Measurements from ENCODE around the gene PAGR1. TPM values are rescaled to one million over a fixed set of nuclear protein-coding genes. Genes with fewer than 3 reads are reported as not detected.
"Not testable (repeated sequence)": the region's sequence is repeated elsewhere in the genome, so short reads cannot be mapped to it uniquely, and the experiment has no call there.

PAGR1 gene
- polyA plus RNA-seq, 1 experiment: 15.6 TPM

DNA sequence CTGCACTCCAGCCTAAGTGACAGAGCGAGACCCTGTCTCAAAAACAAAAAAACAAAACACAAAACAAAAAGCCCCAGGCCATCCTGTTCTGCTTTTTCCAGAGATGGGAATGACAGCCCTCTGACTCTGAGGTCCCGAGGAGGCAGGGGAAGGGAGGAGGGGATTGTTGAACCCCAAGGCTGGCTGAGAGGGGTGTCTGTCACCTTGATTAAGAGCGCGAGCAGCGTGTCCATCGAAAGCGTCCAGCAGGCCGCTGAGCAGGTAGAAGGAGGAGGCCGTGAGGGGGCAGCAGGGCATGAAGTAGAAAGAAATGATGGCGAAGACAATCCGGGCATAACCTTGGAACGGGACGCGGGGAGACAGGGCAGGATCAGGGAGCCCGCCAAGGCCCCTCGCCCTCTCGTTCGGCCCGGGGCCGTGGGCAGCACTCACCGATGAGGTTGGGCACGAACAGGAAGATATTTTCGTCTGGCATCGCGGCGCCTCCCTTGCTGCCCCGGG lies 46.5 kb downstream of the PAGR1 start:
- TF ChIP-seq, protein P1, sequence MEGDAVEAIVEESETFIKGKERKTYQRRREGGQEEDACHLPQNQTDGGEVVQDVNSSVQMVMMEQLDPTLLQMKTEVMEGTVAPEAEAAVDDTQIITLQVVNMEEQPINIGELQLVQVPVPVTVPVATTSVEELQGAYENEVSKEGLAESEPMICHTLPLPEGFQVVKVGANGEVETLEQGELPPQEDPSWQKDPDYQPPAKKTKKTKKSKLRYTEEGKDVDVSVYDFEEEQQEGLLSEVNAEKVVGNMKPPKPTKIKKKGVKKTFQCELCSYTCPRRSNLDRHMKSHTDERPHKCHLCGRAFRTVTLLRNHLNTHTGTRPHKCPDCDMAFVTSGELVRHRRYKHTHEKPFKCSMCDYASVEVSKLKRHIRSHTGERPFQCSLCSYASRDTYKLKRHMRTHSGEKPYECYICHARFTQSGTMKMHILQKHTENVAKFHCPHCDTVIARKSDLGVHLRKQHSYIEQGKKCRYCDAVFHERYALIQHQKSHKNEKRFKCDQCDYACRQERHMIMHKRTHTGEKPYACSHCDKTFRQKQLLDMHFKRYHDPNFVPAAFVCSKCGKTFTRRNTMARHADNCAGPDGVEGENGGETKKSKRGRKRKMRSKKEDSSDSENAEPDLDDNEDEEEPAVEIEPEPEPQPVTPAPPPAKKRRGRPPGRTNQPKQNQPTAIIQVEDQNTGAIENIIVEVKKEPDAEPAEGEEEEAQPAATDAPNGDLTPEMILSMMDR (IDR thresholded peaks at IDR 0.05; ENCODE audit: insufficient read depth, low read depth, low read length): peak; percentile 31
- peak overlapping the region; percentile 87 for H3K4me3 ChIP-seq (ENCODE audit: low read depth, low read length)
- ChIA-PET CTCF (interaction anchor here (1.4 kb wide), 1 partner anchor 47 kb away, joined by 3 read pairs; the partner anchor contains the start of gene PAGR1), POLR2A (no interaction called here)
- H3K36me3 ChIP-seq (ENCODE audit: control insufficient read depth, insufficient read depth, low read length): peaks cover 20% of the 10 kb centered on the region
- no peak for DNase-seq (ENCODE audit: low read depth)
- H3K27me3 ChIP-seq (ENCODE audit: control insufficient read depth, insufficient read depth, low read length): no peaks in the 10 kb centered on the region

DNA sequence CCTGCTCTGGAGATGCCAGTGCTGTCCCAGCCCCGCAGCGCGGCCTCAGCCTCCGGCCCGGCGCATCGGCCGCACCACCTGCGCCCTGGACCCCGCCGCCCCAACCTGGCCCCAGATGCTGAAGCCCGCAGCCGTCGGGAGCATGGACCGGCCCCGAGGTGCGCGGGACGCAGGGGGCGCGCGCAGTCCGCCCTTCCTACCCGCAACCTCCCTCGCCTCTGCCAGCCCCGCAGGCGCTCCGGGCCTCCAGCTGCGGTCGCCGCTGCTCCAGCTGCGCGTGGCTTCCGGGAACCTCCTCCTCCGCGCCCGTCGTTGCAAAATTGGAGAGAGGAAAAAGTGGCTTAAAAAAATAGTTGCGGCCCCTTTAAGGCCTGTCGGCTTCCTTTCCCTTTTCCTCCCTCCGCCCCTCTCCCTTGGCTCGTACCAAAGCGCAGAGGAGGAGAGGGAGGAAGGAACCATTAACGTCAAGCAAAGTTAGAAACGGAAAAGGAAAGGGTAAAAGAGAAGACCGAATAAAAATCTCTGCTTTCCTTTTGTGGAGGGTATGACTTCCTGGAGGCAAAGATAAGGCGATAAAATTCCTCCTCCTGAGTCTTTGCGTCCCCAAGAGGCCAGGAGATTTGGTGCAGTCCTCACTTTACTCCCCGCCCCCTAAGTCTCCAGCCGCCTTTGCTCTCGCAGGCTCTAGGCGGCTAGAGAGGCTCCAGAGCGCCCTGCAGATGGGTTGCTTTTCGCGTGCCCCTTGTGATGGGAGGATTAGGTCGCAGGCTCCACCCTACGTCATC lies 47.1 kb downstream of the PAGR1 start, which contains the start of gene CDIPT:
Gene CDIPT (minus strand): TSS at position 343 of the 785 bp plus-strand sequence. CDS start 369 bp downstream, outside the sequence.
- TF ChIP-seq, protein P1 (IDR thresholded peaks at IDR 0.05; ENCODE audit: insufficient read depth, low read depth, low read length): peak; percentile 55
- CTCF ChIA-PET: interaction anchor here (1.0 to 2.2 kb wide), 4 partner anchors 13 to 170 kb away, joined by 3 to 10 read pairs (median 6); no protein-coding TSS in a partner anchor
- peak within 1 kb of the TSS; percentile 87 for H3K4me3 ChIP-seq (ENCODE audit: low read depth, low read length)
- H3K36me3 ChIP-seq (ENCODE audit: control insufficient read depth, insufficient read depth, low read length): peaks cover 20% of the 10 kb centered on the region
- H3K27me3 ChIP-seq (ENCODE audit: control insufficient read depth, insufficient read depth, low read length): no peaks in the 10 kb centered on the region
- DNase-seq (ENCODE audit: low read depth): peak; percentile 61
- POLR2A ChIA-PET: interaction anchor here (0.6 kb wide), 1 partner anchor 202 kb away, joined by 3 read pairs; no protein-coding TSS in a partner anchor

DNA sequence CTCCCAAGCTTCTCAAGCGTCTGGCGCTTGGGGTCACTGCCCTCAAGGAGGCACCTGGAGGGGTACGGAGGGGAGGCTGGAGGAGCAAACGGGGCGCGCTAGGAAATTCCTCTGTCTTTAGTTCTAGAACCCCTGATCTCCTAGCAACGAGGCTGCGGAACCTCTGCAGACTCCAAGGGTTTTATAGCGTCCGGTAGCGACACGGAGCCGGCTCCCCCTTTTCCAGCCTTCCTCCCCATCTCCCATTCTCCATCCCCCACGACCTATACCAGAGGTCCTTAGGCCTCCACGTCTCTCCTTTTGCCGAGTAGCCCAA lies 47.7 kb downstream of the PAGR1 start:
- ChIA-PET POLR2A (interaction anchor here (0.6 kb wide), 1 partner anchor 201 kb away, joined by 3 read pairs; no protein-coding TSS in a partner anchor), CTCF (interaction anchor here (1.0 to 2.2 kb wide), 4 partner anchors 13 to 169 kb away, joined by 3 to 10 read pairs (median 6); no protein-coding TSS in a partner anchor)
- Histone ChIP-seq H3K36me3 (ENCODE audit: control insufficient read depth, insufficient read depth, low read length) (peaks cover 18% of the 10 kb centered on the region), H3K27me3 (ENCODE audit: control insufficient read depth, insufficient read depth, low read length) (no peaks in the 10 kb centered on the region), H3K4me3 (ENCODE audit: low read depth, low read length) (peak overlapping the region; percentile 30)
- DNase-seq (ENCODE audit: low read depth): no peak
- TF ChIP-seq, protein P1 (IDR thresholded peaks at IDR 0.05; ENCODE audit: insufficient read depth, low read depth, low read length): no peak

DNA sequence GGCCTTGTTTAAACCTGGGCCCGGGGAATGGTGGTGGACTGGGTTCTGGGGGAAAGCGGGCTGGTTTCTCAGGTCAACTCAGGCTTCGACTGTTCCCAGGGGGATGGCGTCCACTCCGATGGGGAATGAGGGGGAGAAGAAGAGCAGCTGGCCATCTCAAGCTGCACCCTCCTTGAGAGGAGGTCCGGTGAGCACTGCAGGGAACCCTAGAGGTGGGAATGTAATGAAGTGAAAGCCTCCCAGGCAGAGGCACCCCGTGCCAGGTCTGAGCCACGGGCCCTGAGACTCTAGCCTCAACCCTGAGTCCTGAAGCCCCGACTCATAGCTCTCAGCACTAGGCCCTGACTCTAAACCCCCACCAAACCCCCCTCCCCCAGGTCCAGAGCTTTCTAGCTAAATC lies 48.3 kb downstream of the PAGR1 start:
- TF ChIP-seq, protein P1 (IDR thresholded peaks at IDR 0.05; ENCODE audit: insufficient read depth, low read depth, low read length): no peak
- Histone ChIP-seq H3K4me3 (ENCODE audit: low read depth, low read length) (no peak overlapping the region), H3K36me3 (ENCODE audit: control insufficient read depth, insufficient read depth, low read length) (peaks cover 13% of the 10 kb centered on the region), H3K27me3 (ENCODE audit: control insufficient read depth, insufficient read depth, low read length) (no peaks in the 10 kb centered on the region)
- no peak for DNase-seq (ENCODE audit: low read depth)
- ChIA-PET POLR2A (no interaction called here), CTCF (interaction anchor here (1.2 to 2.2 kb wide), 2 partner anchors 12 to 16 kb away, joined by 6 to 10 read pairs; no protein-coding TSS in a partner anchor)

DNA sequence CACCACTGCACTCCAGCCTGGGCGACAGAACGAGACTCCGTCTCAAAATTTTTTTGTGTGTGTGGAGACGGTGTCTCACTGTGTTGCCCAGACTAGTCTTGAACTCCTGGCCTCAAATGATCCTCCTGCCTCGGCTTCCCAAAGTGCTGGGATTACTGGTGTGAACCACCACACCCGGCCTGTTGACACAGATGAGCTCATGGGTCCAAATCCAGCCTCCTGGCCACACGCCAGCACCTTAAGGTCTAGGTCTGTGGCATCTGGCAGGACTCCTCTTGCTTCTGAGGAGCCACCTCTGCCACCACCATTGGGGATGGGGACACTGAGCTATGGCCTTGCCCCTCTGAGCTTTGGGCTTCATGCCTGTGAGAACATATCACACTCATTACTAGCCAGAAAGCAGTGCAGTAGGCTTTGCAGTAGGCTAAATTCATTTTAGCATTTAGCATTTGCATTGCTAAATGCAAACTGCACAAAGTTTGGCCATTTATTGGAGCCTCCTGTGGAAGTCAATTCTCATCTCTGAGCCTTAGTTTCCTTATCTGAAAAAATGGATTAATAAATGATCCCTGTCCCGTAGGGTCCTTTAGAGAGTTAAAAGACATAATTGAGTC lies 52.6 kb downstream of the PAGR1 start:
- Histone ChIP-seq H3K4me3 (ENCODE audit: low read depth, low read length) (no peak overlapping the region), H3K36me3 (ENCODE audit: control insufficient read depth, insufficient read depth, low read length) (no peaks in the 10 kb centered on the region), H3K27me3 (ENCODE audit: control insufficient read depth, insufficient read depth, low read length) (no peaks in the 10 kb centered on the region)
- CTCF ChIA-PET: interaction anchor here (0.9 kb wide), 1 partner anchor 53 kb away, joined by 3 read pairs; the partner anchor contains the start of gene PAGR1
- TF ChIP-seq, protein P1 (IDR thresholded peaks at IDR 0.05; ENCODE audit: insufficient read depth, low read depth, low read length): no peak
- POLR2A ChIA-PET: interaction anchor here (0.6 kb wide), 1 partner anchor 21 kb away, joined by 6 read pairs; no protein-coding TSS in a partner anchor
- DNase-seq (ENCODE audit: low read depth): no peak

GRCh38 chr16:29869067-29869466 lies 53.1 kb downstream of the PAGR1 start:
- DNase-seq (ENCODE audit: low read depth); H3K36me3 ChIP-seq (ENCODE audit: control insufficient read depth, insufficient read depth, low read length); CTCF ChIA-PET; POLR2A ChIA-PET; H3K4me3 ChIP-seq (ENCODE audit: low read depth, low read length); H3K27me3 ChIP-seq (ENCODE audit: control insufficient read depth, insufficient read depth, low read length): not testable (repeated sequence)

All from BJ (cell line).